SK-MEL-5 (cell line): ENCODE results near the gene FIGNL2. TPM values are rescaled to one million over a fixed set of nuclear protein-coding genes. Genes with fewer than 3 reads are reported as not detected.

Source experiments
- DNase-seq: peaks from one replicate; pipeline ENCODE4 v3.0.0-alpha.2; 2016; ENCODE audit warnings: low read depth, low spot score
- in situ Hi-C: cut with HindIII; loops from 2 replicates; pipeline ENCODE4 v1.10.0; 2016; ENCODE audit warnings: low sequenced_read_pairs, high pct_unique_total_duplicates, low pct_unique_long_range_greater_than_20kb
- total RNA-seq: library from RNA; depleted of rRNA; stranded (reverse); fragments of >200 nt; shearing (Covaris generic); gene quantifications from 2 replicates; pipeline ENCODE4 v1.2.3, GENCODE V29; 2014

FIGNL2 gene
- total RNA-seq, 1 experiment from 2014 or later: 0.21 TPM

GRCh38 chr12:51864833-51865670 lies 16.5 kb upstream of the FIGNL2 start:
- no peak for DNase-seq
- in situ Hi-C loops: no loop called here

- in situ Hi-C loops: no loop called here
- no peak for DNase-seq
These were observed 15.7 kb upstream of the FIGNL2 start for GRCh38 chr12:51863933-51864832.

- in situ Hi-C loops: no loop called here
- DNase-seq: no peak
These were observed 14.9 kb upstream of the FIGNL2 start for GRCh38 chr12:51863363-51863932.

GRCh38 chr12:51862947-51863346 lies 14.4 kb upstream of the FIGNL2 start:
- in situ Hi-C loops: no loop called here
- DNase-seq: no peak

GRCh38 chr12:51860986-51861385 lies 12.5 kb upstream of the FIGNL2 start:
- in situ Hi-C loops: no loop called here
- DNase-seq: no peak

- peak; percentile 60 for DNase-seq
These were observed 7.3 kb upstream of the FIGNL2 start for GRCh38 chr12:51855586-51856428.

GRCh38 chr12:51852404-51853137 lies 4.1 kb upstream of the FIGNL2 start:
- in situ Hi-C loops: no loop called here
- DNase-seq: no peak

More at GRCh38 chr12:51855586-51856428, 7.3 kb upstream of the FIGNL2 start:
- in situ Hi-C loops: no loop called here

- no peak for DNase-seq
- in situ Hi-C loops: no loop called here
These were observed 3.1 kb upstream of the FIGNL2 start for GRCh38 chr12:51851413-51852124.

GRCh38 chr12:51850965-51851299 lies 2.4 kb upstream of the FIGNL2 start:
- DNase-seq: no peak
- in situ Hi-C loops: no loop called here

- in situ Hi-C loops: no loop called here
- no peak for DNase-seq
These were observed 1.8 kb upstream of the FIGNL2 start for GRCh38 chr12:51850081-51850964.

GRCh38 chr12:51848841-51849735 lies 570 bp upstream of the FIGNL2 start:
- no peak for DNase-seq
- in situ Hi-C loops: no loop called here

- no peak for DNase-seq
- in situ Hi-C loops: no loop called here
These were observed 734 bp downstream of the FIGNL2 start for GRCh38 chr12:51847643-51848325.

GRCh38 chr12:51846911-51847642 lies 1.4 kb downstream of the FIGNL2 start:
- in situ Hi-C loops: no loop called here
- no peak for DNase-seq
